ENCODE measurements around the gene TAF1B.

GRCh38 chr2:9982248-9982647 lies 139.0 kb downstream of the TAF1B start:
- TF ChIP-seq, protein P1, sequence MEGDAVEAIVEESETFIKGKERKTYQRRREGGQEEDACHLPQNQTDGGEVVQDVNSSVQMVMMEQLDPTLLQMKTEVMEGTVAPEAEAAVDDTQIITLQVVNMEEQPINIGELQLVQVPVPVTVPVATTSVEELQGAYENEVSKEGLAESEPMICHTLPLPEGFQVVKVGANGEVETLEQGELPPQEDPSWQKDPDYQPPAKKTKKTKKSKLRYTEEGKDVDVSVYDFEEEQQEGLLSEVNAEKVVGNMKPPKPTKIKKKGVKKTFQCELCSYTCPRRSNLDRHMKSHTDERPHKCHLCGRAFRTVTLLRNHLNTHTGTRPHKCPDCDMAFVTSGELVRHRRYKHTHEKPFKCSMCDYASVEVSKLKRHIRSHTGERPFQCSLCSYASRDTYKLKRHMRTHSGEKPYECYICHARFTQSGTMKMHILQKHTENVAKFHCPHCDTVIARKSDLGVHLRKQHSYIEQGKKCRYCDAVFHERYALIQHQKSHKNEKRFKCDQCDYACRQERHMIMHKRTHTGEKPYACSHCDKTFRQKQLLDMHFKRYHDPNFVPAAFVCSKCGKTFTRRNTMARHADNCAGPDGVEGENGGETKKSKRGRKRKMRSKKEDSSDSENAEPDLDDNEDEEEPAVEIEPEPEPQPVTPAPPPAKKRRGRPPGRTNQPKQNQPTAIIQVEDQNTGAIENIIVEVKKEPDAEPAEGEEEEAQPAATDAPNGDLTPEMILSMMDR (IDR thresholded peaks at IDR 0.05): no peak
- no peak for TF ChIP-seq POLR2AphosphoS5 (IDR thresholded peaks at IDR 0.05)

Data from prostate gland (tissue), 2 donors.